ENCODE data around the gene WWOX. TPM values are rescaled to one million over a fixed set of nuclear protein-coding genes. Genes with fewer than 3 reads are reported as not detected.

Gene WWOX
- polyA plus RNA-seq, 1 donor (not counting 4 experiments of a cell fraction or from before 2014, with no cell fraction given) = 5.1 TPM

GRCh38 chr16:78773291-78773702 is 673.8 kb downstream of the WWOX start:
- H3K4me1 ChIP-seq (ENCODE audit: control insufficient read depth, extremely low read depth, insufficient read depth, low read length) = no peaks in the 10 kb centered on the region
- no peaks in the 10 kb centered on the region for H4K20me1 ChIP-seq (ENCODE audit: control insufficient read depth, extremely low read depth, insufficient read depth, low read length)
- H3K4me2 ChIP-seq (ENCODE audit: control insufficient read depth, extremely low read depth, insufficient read depth, low read depth, low read length) = no peak overlapping the region
- no peaks in the 10 kb centered on the region for H3K9me3 ChIP-seq (ENCODE audit: control insufficient read depth, low read depth, low read length)
- DNase-seq (ENCODE audit: low read depth, low spot score) (no peak), FAIRE-seq (no peak)
- H3K36me3 ChIP-seq (ENCODE audit: control insufficient read depth in 2 of 2, extremely low read depth in 1 of 2, insufficient read depth in 2 of 2, low read length in 2 of 2) = no peaks in the 10 kb centered on the region
- H3K79me2 ChIP-seq (ENCODE audit: control insufficient read depth, insufficient read depth, low read length) = no peaks in the 10 kb centered on the region
- no peak overlapping the region for H3K27ac ChIP-seq (ENCODE audit: control insufficient read depth, insufficient read depth, low read length)
- no peak overlapping the region for H3K9ac ChIP-seq (ENCODE audit: control insufficient read depth, extremely low read depth, insufficient read depth, low read length)
- dilution Hi-C loops (cut with MboI; ENCODE audit: extremely low pct_ligation_motif_present, low sequenced_read_pairs) = no loop called here
- H2AFZ ChIP-seq (ENCODE audit: control insufficient read depth, low read length) = no peak overlapping the region
- peaks cover 5% of the 10 kb centered on the region for H3K27me3 ChIP-seq (ENCODE audit: control insufficient read depth, extremely low read depth, insufficient read depth, low read length)
- no peaks in the 10 kb centered on the region for H3K9me1 ChIP-seq (ENCODE audit: control insufficient read depth, extremely low read depth, insufficient read depth, low read length)
- TF ChIP-seq EZH2 (IDR thresholded peaks at IDR 0.05; ENCODE audit: low read length) = no peak
- TF ChIP-seq CTCF (optimal IDR thresholded peaks at IDR 0.05 in 1 of 3, IDR thresholded peaks at IDR 0.05 in 1 of 3, conservative IDR thresholded peaks at IDR 0.05 in 1 of 3; ENCODE audit: extremely low read depth in 1 of 3, insufficient read depth in 2 of 3, low read length in 3 of 3) = no peak
- H3K4me3 ChIP-seq (ENCODE audit: control insufficient read depth in 2 of 3, extremely low read depth in 1 of 3, insufficient read depth in 2 of 3, low read depth in 1 of 3, low read length in 3 of 3) = no peak overlapping the region

GRCh38 chr16:78773706-78774105 is 674.3 kb downstream of the WWOX start:
- no peak for TF ChIP-seq CTCF (optimal IDR thresholded peaks at IDR 0.05 in 1 of 3, IDR thresholded peaks at IDR 0.05 in 1 of 3, conservative IDR thresholded peaks at IDR 0.05 in 1 of 3; ENCODE audit: extremely low read depth in 1 of 3, insufficient read depth in 2 of 3, low read length in 3 of 3)
- no peak for TF ChIP-seq EZH2 (IDR thresholded peaks at IDR 0.05; ENCODE audit: low read length)
- Histone ChIP-seq H3K27me3 (ENCODE audit: control insufficient read depth, extremely low read depth, insufficient read depth, low read length) (peaks cover 9% of the 10 kb centered on the region), H2AFZ (ENCODE audit: control insufficient read depth, low read length) (no peak overlapping the region), H3K27ac (ENCODE audit: control insufficient read depth, insufficient read depth, low read length) (no peak overlapping the region), H3K9me1 (ENCODE audit: control insufficient read depth, extremely low read depth, insufficient read depth, low read length) (no peaks in the 10 kb centered on the region), H3K9ac (ENCODE audit: control insufficient read depth, extremely low read depth, insufficient read depth, low read length) (no peak overlapping the region), H3K36me3 (ENCODE audit: control insufficient read depth in 2 of 2, extremely low read depth in 1 of 2, insufficient read depth in 2 of 2, low read length in 2 of 2) (no peaks in the 10 kb centered on the region), H4K20me1 (ENCODE audit: control insufficient read depth, extremely low read depth, insufficient read depth, low read length) (no peaks in the 10 kb centered on the region), H3K9me3 (ENCODE audit: control insufficient read depth, low read depth, low read length) (no peaks in the 10 kb centered on the region), H3K79me2 (ENCODE audit: control insufficient read depth, insufficient read depth, low read length) (no peaks in the 10 kb centered on the region), H3K4me2 (ENCODE audit: control insufficient read depth, extremely low read depth, insufficient read depth, low read depth, low read length) (no peak overlapping the region), H3K4me1 (ENCODE audit: control insufficient read depth, extremely low read depth, insufficient read depth, low read length) (no peaks in the 10 kb centered on the region), H3K4me3 (ENCODE audit: control insufficient read depth in 2 of 3, extremely low read depth in 1 of 3, insufficient read depth in 2 of 3, low read depth in 1 of 3, low read length in 3 of 3) (no peak overlapping the region)
- FAIRE-seq = no peak
- dilution Hi-C loops (cut with MboI; ENCODE audit: extremely low pct_ligation_motif_present, low sequenced_read_pairs) = no loop called here
- DNase-seq (ENCODE audit: low read depth, low spot score) = no peak

All from keratinocyte (primary cell).